ENCODE measurements around the gene DPCD. TPM values are rescaled to one million over a fixed set of nuclear protein-coding genes. Genes with fewer than 3 reads are reported as not detected.

Gene DPCD
- total RNA-seq, 1 experiment from 2014 or later = 39.5 TPM

- DNase-seq (ENCODE audit: low read depth, low spot score) (no peak), ATAC-seq (no peak)
- Histone ChIP-seq H3K9me2 (ENCODE audit: insufficient read depth) (no peaks in the 10 kb centered on the region), H3K27ac (ENCODE audit: low read depth, low read length) (no peak overlapping the region), H3K9ac (ENCODE audit: low read length) (no peak overlapping the region), H3K36me3 (ENCODE audit: control insufficient read depth in 1 of 2, insufficient read depth in 2 of 2, low read length in 2 of 2) (no peaks in the 10 kb centered on the region), H2AFZ (ENCODE audit: low read depth, low read length, poor library complexity, severe bottlenecking) (no peak overlapping the region), H3K4me2 (ENCODE audit: low read length) (no peak overlapping the region), H3K4me1 (ENCODE audit: control insufficient read depth in 1 of 2, insufficient read depth in 2 of 2, low read length in 2 of 2) (no peaks in the 10 kb centered on the region), H3K4me3 (replicated peaks in 1 of 2; ENCODE audit: low read depth in 1 of 2, low read length in 2 of 2) (no peak overlapping the region), H4K20me1 (ENCODE audit: insufficient read depth) (no peaks in the 10 kb centered on the region), H3K9me3 (ENCODE audit: control insufficient read depth in 1 of 2, insufficient read depth in 1 of 2, low read depth in 1 of 2, low read length in 2 of 2) (no peaks in the 10 kb centered on the region), H3K27me3 (ENCODE audit: insufficient read depth, low read length) (no peaks in the 10 kb centered on the region), H3K79me2 (ENCODE audit: insufficient read depth, low read length) (no peaks in the 10 kb centered on the region)
- TF ChIP-seq, protein P1, sequence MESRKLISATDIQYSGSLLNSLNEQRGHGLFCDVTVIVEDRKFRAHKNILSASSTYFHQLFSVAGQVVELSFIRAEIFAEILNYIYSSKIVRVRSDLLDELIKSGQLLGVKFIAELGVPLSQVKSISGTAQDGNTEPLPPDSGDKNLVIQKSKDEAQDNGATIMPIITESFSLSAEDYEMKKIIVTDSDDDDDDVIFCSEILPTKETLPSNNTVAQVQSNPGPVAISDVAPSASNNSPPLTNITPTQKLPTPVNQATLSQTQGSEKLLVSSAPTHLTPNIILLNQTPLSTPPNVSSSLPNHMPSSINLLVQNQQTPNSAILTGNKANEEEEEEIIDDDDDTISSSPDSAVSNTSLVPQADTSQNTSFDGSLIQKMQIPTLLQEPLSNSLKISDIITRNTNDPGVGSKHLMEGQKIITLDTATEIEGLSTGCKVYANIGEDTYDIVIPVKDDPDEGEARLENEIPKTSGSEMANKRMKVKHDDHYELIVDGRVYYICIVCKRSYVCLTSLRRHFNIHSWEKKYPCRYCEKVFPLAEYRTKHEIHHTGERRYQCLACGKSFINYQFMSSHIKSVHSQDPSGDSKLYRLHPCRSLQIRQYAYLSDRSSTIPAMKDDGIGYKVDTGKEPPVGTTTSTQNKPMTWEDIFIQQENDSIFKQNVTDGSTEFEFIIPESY (IDR thresholded peaks at IDR 0.05; ENCODE audit: extremely low read depth, insufficient replicate concordance, low read length) = no peak
- TF ChIP-seq SP1 (IDR thresholded peaks at IDR 0.05; ENCODE audit: low read depth) (no peak), MAX (IDR thresholded peaks at IDR 0.05) (no peak), EZH2phosphoT487 (IDR thresholded peaks at IDR 0.05; ENCODE audit: borderline replicate concordance) (no peak), SIN3A (IDR thresholded peaks at IDR 0.05; ENCODE audit: low read depth) (no peak), TCF7L2 (IDR thresholded peaks at IDR 0.05; ENCODE audit: borderline replicate concordance, extremely low read depth, insufficient read depth, insufficient read length) (no peak), CEBPB (IDR thresholded peaks at IDR 0.05; ENCODE audit: low read depth) (no peak), JUND (IDR thresholded peaks at IDR 0.05) (no peak)
- BruUV-seq (replicated peaks) = no TSS peak
- ChIA-PET CTCF (no interaction called here), POLR2A (no interaction called here), RAD21 (ENCODE audit: low non-redundant PET in 1 of 2, low total read pairs in 2 of 2, uncharacterized antibody in 2 of 2, unreplicated experiment in 2 of 2) (no interaction called here)
- intact Hi-C loops (cut with micrococcal nuclease) = no loop called here
These were observed 31.9 kb downstream of the DPCD start for GRCh38 chr10:101619983-101620382.

DNA sequence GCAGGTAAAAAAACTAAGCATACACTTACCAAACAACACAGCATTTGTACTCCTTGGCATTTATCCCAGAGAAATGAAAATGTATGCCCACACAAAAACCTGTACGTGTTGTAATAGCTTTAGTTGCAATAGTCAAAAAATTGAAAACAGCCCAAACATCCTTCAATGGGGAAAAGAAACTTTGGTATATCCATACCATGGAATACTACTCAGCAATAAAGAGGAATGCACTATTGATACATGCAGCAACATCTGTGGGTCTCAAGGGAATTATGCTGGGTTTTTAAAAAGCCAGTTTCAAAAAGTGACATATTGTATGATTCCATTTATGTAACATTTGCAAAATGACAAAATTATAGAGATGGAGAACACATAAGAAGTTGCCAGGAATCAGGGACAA lies 35.4 kb downstream of the DPCD start:
- CTCF ChIA-PET = interaction anchor here (1.0 kb wide), 1 partner anchor 157 kb away, joined by 3 read pairs; no protein-coding TSS in a partner anchor
- Histone ChIP-seq H3K4me3 (replicated peaks in 1 of 2; ENCODE audit: low read depth in 1 of 2, low read length in 2 of 2) (no peak overlapping the region), H3K27ac (ENCODE audit: low read depth, low read length) (no peak overlapping the region), H3K9me3 (ENCODE audit: control insufficient read depth in 1 of 2, insufficient read depth in 1 of 2, low read depth in 1 of 2, low read length in 2 of 2) (no peaks in the 10 kb centered on the region), H3K36me3 (ENCODE audit: control insufficient read depth in 1 of 2, insufficient read depth in 2 of 2, low read length in 2 of 2) (no peaks in the 10 kb centered on the region), H3K27me3 (ENCODE audit: insufficient read depth, low read length) (no peaks in the 10 kb centered on the region), H3K4me2 (ENCODE audit: low read length) (no peak overlapping the region), H2AFZ (ENCODE audit: low read depth, low read length, poor library complexity, severe bottlenecking) (no peak overlapping the region), H3K9ac (ENCODE audit: low read length) (no peak overlapping the region), H3K79me2 (ENCODE audit: insufficient read depth, low read length) (no peaks in the 10 kb centered on the region), H4K20me1 (ENCODE audit: insufficient read depth) (no peaks in the 10 kb centered on the region), H3K9me2 (ENCODE audit: insufficient read depth) (no peaks in the 10 kb centered on the region), H3K4me1 (ENCODE audit: control insufficient read depth in 1 of 2, insufficient read depth in 2 of 2, low read length in 2 of 2) (no peaks in the 10 kb centered on the region)
- POLR2A ChIA-PET = no interaction called here
- BruUV-seq (replicated peaks) = no TSS peak
- ATAC-seq (no peak), DNase-seq (ENCODE audit: low read depth, low spot score) (no peak)
- intact Hi-C loops (cut with micrococcal nuclease) = no loop called here
- TF ChIP-seq CTCF (IDR thresholded peaks at IDR 0.05 in 2 of 3, conservative IDR thresholded peaks at IDR 0.05 in 1 of 3; ENCODE audit: borderline replicate concordance in 1 of 3, insufficient read depth in 1 of 3, low read depth in 2 of 3, low read length in 2 of 3) = no peak
- no peak for TF ChIP-seq TCF7L2 (IDR thresholded peaks at IDR 0.05; ENCODE audit: borderline replicate concordance, extremely low read depth, insufficient read depth, insufficient read length)
- no peak for TF ChIP-seq YY1 (IDR thresholded peaks at IDR 0.05; ENCODE audit: extremely low read depth, insufficient replicate concordance, low read depth, low read length)
- no peak for TF ChIP-seq JUND (IDR thresholded peaks at IDR 0.05)
- TF ChIP-seq MAX (IDR thresholded peaks at IDR 0.05) = no peak
- TF ChIP-seq EZH2phosphoT487 (IDR thresholded peaks at IDR 0.05; ENCODE audit: borderline replicate concordance) = no peak
- TF ChIP-seq POLR2AphosphoS5 (IDR thresholded peaks at IDR 0.05; ENCODE audit: low read depth, low read length) = no peak
- no peak for TF ChIP-seq ELF1 (IDR thresholded peaks at IDR 0.05; ENCODE audit: borderline replicate concordance, low read depth)
- no peak for TF ChIP-seq FOSL1 (IDR thresholded peaks at IDR 0.05; ENCODE audit: low read depth)
- no peak for TF ChIP-seq SIN3A (IDR thresholded peaks at IDR 0.05; ENCODE audit: low read depth)
- RAD21 ChIA-PET (ENCODE audit: low non-redundant PET in 1 of 2, low total read pairs in 2 of 2, uncharacterized antibody in 2 of 2, unreplicated experiment in 2 of 2) = no interaction called here

Measured in HCT116 (cell line).